Panc1 (cell line): ENCODE results near the gene DGCR6L.

ENCODE experiments used
- CTCF ChIP-seq: fragments of 450-650 bp; IDR thresholded peaks from 2 replicates; pipeline ENCODE4 v1.5.1; 2017; ENCODE audit warnings: mild to moderate bottlenecking
- TCF7L2 ChIP-seq: IDR thresholded peaks from 2 replicates; pipeline ENCODE4 v1.6.1; 2011; ENCODE audit warnings: mild to moderate bottlenecking, low read depth, low read length, inconsistent platforms

GRCh38 chr22:20290045-20290392 is 29.8 kb downstream of the DGCR6L start:
- TF ChIP-seq CTCF (no peak), TCF7L2 (no peak)
